Calu3 (cell line): ENCODE data around the gene SOX2. TPM values are rescaled to one million over a fixed set of nuclear protein-coding genes. Genes with fewer than 3 reads are reported as not detected.

Experiments
- BruUV-seq: library from RNA; stranded (reverse); fragments of 400-500 nt; replicated peaks from 2 replicates; lab custom pipeline; 2021; lab: Mats Ljungman, UMichigan
- CTCF ChIA-PET: fragments of 300-600 bp; sonication (Branson Sonifier 250); formaldehyde crosslinking; loops from one replicate; lab custom pipeline; 2022; ENCODE audit warnings: antibody characterized with exemption; lab: Charles Lee
- DNase-seq: peaks from one replicate; pipeline ENCODE4 v3.0.0; 2022
- H3K27ac Mint-ChIP-seq: one replicate; pipeline ENCODE4 v1.8.0; 2022; ENCODE audit warnings: mixed read lengths; ENCODE audit not compliant: unreplicated experiment
- H3K27me3 Mint-ChIP-seq: one replicate; pipeline ENCODE4 v1.8.0; 2022; ENCODE audit warnings: mixed read lengths; ENCODE audit not compliant: unreplicated experiment
- H3K36me3 Mint-ChIP-seq: one replicate; pipeline ENCODE4 v1.8.0; 2022; ENCODE audit warnings: mild to moderate bottlenecking, moderate library complexity, mixed read lengths; ENCODE audit not compliant: insufficient read depth, unreplicated experiment
- H3K4me1 Mint-ChIP-seq: one replicate; pipeline ENCODE4 v1.8.0; 2022; ENCODE audit warnings: mild to moderate bottlenecking, low read depth, mixed read lengths; ENCODE audit not compliant: unreplicated experiment
- H3K4me3 Mint-ChIP-seq: one replicate; pipeline ENCODE4 v1.8.0; 2022; ENCODE audit warnings: mild to moderate bottlenecking, low read depth, moderate library complexity, mixed read lengths; ENCODE audit not compliant: unreplicated experiment
- H3K9me3 Mint-ChIP-seq: one replicate; pipeline ENCODE4 v1.8.0; 2022; ENCODE audit warnings: low read depth, mixed read lengths; ENCODE audit not compliant: unreplicated experiment
- CTCF ChIP-seq: fragments of 200-600 bp; IDR thresholded peaks from one replicate; pipeline ENCODE4 v1.8.0; 2022; ENCODE audit warnings: antibody characterized with exemption; ENCODE audit not compliant: unreplicated experiment
- intact Hi-C: fragments of 100-400 bp; cut with micrococcal nuclease; formaldehyde crosslinking; loops from one replicate; pipeline ENCODE4 v1.10.0; 2022; ENCODE audit not compliant: unreplicated experiment
- total RNA-seq: library from RNA; stranded (reverse); gene quantifications from 2 replicates; pipeline ENCODE4 v1.2.3, GENCODE V29; 2022

SOX2 gene
- total RNA-seq, 1 experiment from 2014 or later, result 0.19 TPM

GRCh38 chr3:181719991-181720680 lies 8.4 kb downstream of the SOX2 start:
- H3K27ac Mint-ChIP-seq, result no peak overlapping the region
- no peaks in the 10 kb centered on the region for H3K36me3 Mint-ChIP-seq
- peaks cover 74% of the 10 kb centered on the region for H3K27me3 Mint-ChIP-seq
- intact Hi-C loops, result no loop called here
- no peaks in the 10 kb centered on the region for H3K9me3 Mint-ChIP-seq
- no peak for TF ChIP-seq CTCF
- CTCF ChIA-PET, result no interaction called here
- BruUV-seq, result no TSS peak
- no peak for DNase-seq
- H3K4me1 Mint-ChIP-seq, result peaks cover 11% of the 10 kb centered on the region
- peak overlapping the region; percentile 61 for H3K4me3 Mint-ChIP-seq

GRCh38 chr3:181721046-181721875 lies 9.5 kb downstream of the SOX2 start:
- no TSS peak for BruUV-seq
- DNase-seq, result no peak
- intact Hi-C loops, result no loop called here
- H3K4me1 Mint-ChIP-seq, result peaks cover 8% of the 10 kb centered on the region
- CTCF ChIA-PET, result interaction anchor here (1.3 kb wide), 1 partner anchor 11 kb away, joined by 3 read pairs; no protein-coding TSS in a partner anchor
- no peak overlapping the region for H3K27ac Mint-ChIP-seq
- H3K27me3 Mint-ChIP-seq, result peaks cover 84% of the 10 kb centered on the region
- no peak overlapping the region for H3K4me3 Mint-ChIP-seq
- no peak for TF ChIP-seq CTCF
- no peaks in the 10 kb centered on the region for H3K36me3 Mint-ChIP-seq
- H3K9me3 Mint-ChIP-seq, result no peaks in the 10 kb centered on the region

- intact Hi-C loops, result no loop called here
- no peak overlapping the region for H3K4me3 Mint-ChIP-seq
- CTCF ChIA-PET, result interaction anchor here (1.3 kb wide), 1 partner anchor 10 kb away, joined by 3 read pairs; no protein-coding TSS in a partner anchor
Observed at GRCh38 chr3:181722156-181722555, 10.4 kb downstream of the SOX2 start.

More at GRCh38 chr3:181722156-181722555, 10.4 kb downstream of the SOX2 start:
- Mint-ChIP-seq H3K9me3 (no peaks in the 10 kb centered on the region), H3K27me3 (peaks cover 84% of the 10 kb centered on the region), H3K27ac (no peak overlapping the region), H3K36me3 (no peaks in the 10 kb centered on the region), H3K4me1 (peaks cover 8% of the 10 kb centered on the region)
- TF ChIP-seq CTCF, result no peak
- no peak for DNase-seq
- no TSS peak for BruUV-seq
